Stimulated activated CD4-positive, alpha-beta T cell treated with anti-CD3 and anti-CD28 coated beads, Interleukin-2, amount 100 ng/mL, for 24 hours (primary cell): Measurements from ENCODE around the gene IL17RA.

ENCODE experiments used
- DNase-seq, 2 donors: peaks; one replicate each; pipeline ENCODE4 v3.0.0-alpha.2; 2020

Gene IL17RA

DNA sequence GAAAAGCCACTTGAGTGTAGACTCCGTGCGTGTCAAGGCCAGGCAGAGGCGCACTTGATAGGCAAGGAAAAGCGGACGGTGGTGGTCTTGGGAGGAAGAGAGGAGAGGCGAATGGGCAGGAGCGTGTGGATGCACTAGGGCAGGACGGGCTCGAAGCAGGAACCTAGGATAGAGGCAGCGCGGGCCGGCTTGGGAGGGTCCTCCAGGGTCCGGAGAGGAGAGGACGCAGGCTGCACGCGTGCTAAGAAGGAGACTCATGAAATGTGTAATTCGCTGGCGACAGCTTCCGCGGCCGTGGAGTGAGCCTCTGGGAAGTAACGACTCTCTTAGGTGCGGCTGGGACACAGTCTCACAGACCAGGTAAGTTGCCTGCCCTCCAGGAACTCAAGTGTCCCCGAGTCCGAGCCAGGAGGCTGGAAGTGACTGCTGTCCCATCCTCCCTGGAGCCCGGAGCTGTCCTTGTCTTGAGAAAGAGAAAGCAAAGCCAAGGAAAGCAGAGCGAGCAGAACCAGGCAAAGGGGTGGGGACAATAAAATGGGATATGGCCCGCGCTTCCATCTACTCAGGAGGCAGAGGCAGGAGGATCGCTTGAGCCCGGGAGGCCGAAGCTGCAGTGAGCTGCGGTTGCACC, 874 bp upstream of the IL17RA start:
- no peak for DNase-seq

GRCh38 chr22:17085277-17086181, 729 bp downstream of the IL17RA start:
- DNase-seq: peak; percentile 48 to 51

- peak; percentile 24 to 32 for DNase-seq
Measured at GRCh38 chr22:17086296-17086695, 1.5 kb downstream of the IL17RA start.

- peak in 1 of 2 donors; percentile 23 for DNase-seq
Measured at GRCh38 chr22:17086788-17087497, 2.1 kb downstream of the IL17RA start.

- peak; percentile 28 to 58 for DNase-seq
Measured at GRCh38 chr22:17087498-17088131, 2.8 kb downstream of the IL17RA start.

DNA sequence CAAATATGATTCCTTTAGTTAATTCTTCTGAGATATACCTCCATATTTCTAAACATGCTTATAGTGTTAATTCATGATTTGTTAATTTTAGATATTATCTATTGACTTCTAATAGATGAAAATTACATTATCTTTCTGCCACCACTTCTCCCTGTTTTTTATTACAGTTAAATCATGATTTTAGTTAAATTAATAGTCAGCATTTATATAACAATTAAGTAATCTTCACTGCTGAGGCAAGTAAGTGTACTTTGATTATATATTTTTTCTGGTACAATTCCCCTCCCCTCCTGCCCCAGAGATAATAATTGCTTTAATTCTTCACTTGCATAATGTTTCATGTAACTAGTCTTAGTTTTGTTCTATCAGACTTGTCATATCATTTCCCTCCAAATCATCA, 5.8 kb downstream of the IL17RA start:
- no peak for DNase-seq

DNA sequence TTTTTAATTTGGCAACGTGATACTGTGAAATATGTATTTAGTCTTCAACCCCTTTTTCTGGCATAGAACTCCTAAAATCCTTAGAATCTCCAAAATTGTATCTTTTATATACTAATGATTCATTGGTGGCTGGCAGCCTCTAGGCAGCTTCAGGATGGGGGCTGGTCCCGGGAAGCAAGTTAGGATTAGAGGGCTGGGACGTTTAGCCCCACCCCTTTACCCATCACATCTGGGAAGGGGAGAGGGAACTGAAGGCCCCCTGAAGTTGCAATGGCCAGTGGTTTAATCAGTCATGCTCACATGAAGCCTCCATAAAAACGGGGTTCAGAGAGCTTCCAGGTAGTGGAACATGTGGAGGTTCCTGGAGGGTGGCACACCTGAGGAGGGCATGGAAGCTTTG, 7.1 kb downstream of the IL17RA start:
- no peak for DNase-seq

- DNase-seq: no peak
Measured at GRCh38 chr22:17093081-17093480, 8.3 kb downstream of the IL17RA start.

DNA sequence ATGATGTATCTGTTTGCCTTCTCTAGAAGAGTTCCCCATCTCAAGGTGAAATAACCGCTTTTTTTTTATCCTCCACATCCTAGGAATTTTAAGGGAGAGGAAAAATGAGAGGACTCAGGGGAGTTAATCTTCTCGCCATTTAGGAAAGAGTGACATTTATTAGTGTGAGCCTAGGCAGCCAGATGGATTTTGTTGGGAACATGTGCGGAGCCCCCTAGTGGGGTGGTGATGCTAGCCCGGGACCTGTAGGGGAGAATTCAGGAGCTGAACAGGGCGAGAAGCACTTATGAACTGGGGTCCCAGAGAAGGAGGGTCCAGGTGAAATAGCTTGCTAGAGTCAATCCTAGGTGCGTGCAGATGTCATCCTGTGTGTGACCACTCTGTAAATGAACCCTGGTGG, 10.7 kb downstream of the IL17RA start:
- no peak for DNase-seq

DNA sequence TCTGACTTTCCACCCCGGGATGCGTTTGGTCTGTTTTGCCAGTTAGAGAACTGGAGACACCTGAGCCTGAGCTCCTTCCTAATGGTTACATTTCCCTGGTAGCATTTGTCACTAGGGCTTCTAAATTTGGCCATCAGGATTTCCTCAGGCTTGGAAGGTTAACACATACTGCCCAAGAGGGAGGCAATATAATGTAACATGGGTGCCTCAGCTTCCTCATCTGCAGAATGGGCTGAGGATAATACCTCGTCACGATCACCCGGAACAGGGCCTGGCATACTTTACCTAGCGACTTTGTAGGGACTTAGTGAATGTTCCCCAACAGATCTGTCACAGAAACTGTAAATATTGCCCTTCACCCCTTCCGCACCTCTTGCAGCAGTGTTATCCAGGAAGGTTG, 11.3 kb downstream of the IL17RA start:
- DNase-seq: no peak

DNA sequence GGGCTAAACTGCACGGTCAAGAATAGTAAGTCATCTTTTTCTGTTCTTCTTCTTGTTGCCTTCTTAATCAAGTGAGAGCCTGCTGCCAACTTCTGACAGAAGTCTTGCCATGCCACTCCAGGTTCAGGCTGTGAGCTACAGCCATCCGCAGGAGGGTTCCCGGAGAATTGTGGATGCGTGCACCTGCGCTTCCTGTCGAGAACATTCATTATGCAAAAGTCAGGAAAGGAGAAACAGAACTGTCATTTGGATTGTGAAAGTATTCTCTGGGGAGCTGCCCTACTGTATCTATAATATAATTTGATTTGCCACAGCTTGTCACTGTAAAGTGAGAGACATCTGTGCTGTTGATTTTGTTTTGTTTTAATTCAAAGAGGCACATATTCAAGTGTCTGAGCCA, 12.3 kb downstream of the IL17RA start:
- no peak for DNase-seq

DNA sequence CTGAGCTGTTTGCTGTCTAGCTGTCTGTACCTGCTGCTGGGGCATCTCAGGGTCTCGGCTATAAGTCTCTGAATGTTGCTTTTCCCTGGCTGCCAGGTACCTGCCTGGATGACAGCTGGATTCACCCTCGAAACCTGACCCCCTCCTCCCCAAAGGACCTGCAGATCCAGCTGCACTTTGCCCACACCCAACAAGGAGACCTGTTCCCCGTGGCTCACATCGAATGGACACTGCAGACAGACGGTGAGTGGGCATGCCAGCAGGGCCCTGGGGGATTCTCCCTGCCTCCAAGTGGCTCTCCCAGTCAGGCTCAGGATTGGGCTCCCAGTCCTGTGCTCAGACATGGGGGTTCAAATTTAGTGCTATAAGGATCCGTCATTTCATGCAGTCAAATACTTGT, 12.9 kb downstream of the IL17RA start:
- DNase-seq: no peak

GRCh38 chr22:17098379-17098819, 13.6 kb downstream of the IL17RA start:
- DNase-seq: peak in 1 of 2 donors; percentile 15

- no peak for DNase-seq
Measured at GRCh38 chr22:17100621-17101020, 15.8 kb downstream of the IL17RA start.

DNA sequence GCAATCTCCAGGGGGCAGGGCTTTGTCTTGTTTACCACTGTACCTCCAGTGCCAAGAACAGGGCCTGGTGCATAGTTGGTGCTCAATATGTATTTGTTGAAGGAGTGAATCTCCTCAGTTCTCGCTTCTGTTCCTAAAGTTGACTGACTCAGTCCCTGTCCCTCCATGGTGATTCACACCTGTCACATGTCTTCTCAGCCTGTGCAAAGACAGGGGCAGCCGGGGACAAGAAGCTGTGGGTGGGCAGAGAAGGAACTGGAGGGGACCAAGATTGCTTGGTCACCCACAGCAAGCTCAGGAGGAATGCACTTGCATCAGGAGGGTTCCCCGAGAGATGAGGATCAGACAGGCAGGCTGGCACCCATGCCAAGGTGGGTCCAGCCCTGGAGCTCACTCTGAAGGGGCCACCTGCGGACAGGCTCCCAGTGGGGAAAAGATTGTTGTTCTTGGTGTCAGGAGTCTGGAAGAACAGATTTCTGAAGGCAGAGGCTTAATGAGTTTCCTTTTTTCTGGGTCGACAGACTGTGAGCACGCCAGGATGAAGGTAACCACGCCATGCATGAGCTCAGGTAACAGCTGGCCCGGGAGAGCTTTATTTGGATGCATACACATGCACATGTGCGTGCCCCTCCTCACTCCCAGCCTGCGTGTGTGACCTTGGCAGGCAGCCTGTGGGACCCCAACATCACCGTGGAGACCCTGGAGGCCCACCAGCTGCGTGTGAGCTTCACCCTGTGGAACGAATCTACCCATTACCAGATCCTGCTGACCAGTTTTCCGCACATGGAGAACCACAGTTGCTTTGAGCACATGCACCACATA, 16.9 kb downstream of the IL17RA start:
- no peak for DNase-seq

DNA sequence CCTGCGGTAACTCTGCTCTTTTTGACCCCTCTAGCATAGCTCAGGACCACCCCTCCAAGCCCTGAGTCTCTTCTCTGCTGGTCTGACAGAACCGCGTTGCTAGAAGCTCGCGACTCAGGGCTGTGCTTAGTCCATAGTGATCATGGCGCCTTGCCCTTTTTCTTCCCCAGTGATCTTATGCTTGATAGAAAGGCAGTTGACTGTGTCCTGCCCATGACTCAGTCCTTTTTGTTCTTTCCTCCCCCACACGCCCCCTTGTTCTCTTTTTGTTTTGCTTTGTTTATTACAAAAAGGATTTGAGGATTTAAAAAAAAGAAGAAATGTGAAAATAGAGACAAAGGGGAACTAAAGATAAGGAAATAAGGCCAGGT, 17.5 kb downstream of the IL17RA start:
- DNase-seq: no peak

GRCh38 chr22:17103351-17103750, 18.6 kb downstream of the IL17RA start:
- DNase-seq: no peak

DNA sequence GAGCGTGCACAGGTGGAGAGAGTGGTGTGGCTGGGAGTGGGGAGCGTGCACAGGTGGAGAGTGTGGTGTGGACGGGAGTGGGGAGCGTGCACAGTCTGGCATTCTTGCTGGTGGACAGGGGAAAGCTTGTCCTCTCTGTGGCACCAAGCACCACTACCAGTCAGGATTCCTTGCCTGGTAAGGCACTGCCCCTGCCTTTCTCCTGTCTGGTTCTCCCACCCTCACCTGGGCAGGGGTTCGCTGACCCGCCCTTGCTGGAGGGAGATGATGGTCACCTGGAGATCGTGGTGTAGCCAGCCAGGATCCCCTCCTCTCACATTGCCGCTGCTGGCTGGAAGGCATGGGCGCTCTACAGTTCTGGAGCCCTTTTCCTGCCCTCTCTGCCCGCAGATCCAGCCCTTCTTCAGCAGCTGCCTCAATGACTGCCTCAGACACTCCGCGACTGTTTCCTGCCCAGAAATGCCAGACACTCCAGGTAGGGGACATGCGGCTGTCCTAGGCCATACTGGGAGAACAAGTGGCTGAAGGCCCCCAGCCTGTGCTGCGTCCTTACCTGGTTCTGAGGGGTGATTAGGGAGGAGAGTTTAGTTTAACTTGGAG, 19.6 kb downstream of the IL17RA start:
- no peak for DNase-seq

- no peak for DNase-seq
Measured at GRCh38 chr22:17105143-17106129, 20.6 kb downstream of the IL17RA start.

DNA sequence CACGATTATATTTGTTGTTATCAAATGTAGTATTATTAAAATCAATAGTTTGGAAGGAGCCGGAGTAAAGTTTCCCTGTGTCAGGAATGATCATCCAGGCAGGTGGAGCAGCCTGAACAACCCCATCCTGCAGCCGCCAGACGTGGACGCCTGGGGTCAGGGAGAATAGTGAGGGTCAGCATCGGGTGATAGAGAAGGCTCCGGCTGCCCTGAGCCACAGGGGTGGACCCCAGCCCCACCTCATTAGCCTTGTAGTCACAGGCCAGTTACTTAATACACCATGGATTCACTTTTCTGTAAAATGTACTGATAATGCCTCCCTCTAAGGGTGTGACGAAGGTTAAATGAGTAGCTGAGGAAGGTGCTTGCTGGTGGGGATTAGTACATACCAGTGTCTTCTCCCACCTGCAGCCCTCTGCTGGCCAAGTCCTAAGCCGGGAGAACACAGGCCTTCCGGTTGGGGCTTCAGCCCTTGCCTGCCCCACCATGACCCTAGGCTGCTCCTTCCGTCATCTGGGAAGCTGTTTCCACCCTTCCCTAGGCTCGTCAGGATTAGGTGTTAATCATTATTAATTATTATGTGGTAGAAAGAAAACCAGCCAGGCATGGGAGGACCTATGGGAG, 21.5 kb downstream of the IL17RA start:
- DNase-seq: no peak
